ENCODE results near the gene MYT1.

Gene MYT1

DNA sequence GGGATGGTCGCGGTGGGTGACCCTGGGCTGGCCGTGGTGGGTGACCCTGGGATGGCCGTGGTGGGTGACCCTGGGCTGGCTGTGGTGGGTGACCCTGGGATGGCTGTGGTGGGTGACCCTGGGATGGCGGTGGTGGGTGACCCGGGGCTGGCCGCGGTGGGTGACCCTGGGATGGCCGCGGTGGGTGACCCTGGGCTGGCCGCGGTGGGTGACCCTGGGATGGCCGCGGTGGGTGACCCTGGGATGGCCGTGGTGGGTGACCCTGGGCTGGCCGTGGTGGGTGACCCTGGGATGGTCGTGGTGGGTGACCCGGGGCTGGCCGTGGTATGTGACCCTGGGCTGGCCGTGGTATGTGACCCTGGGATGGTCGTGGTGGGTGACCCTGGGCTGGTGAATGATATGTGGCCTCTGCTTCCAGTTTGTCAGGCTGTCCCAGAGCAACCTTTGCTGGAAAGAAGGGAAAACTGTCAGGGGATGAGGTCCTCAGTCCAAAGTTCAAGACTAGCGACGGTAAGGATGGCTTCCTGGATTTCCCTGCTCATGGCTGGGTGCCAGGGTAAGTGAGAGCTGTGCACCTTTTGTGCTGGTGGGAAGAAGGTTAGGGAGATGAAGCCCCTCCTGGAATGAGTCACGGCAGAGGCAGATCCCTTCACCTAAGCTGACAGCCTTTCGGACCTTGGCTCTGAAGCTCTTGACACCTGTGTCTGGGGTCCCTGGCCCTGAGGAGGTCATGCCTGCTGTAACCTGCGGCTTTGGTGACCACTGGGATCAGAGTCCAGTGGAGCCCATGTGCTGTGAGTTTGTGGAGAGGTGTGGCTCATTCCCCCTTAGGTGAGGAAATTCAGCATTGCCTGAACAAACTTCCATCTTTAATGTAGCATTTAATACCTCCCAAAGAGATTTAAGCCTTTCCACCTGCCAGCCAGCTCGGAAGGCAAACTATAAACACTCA lies 72.2 kb downstream of the MYT1 start:
- no peak overlapping the region for H3K27ac Mint-ChIP-seq
- peaks cover 5% of the 10 kb centered on the region for H3K4me1 Mint-ChIP-seq
- CTCF ChIA-PET, result no interaction called here
- H3K36me3 Mint-ChIP-seq, result no peaks in the 10 kb centered on the region
- DNase-seq, result no peak
- peaks cover 6% of the 10 kb centered on the region for H3K27me3 Mint-ChIP-seq
- H3K4me3 Mint-ChIP-seq, result no peak overlapping the region
- peaks cover 9% of the 10 kb centered on the region for H3K9me3 Mint-ChIP-seq

- no peaks in the 10 kb centered on the region for H3K36me3 Mint-ChIP-seq
- CTCF ChIA-PET, result interaction anchor here (0.5 kb wide), 1 partner anchor 18 kb away, joined by 3 read pairs; no protein-coding TSS in a partner anchor
Measured at GRCh38 chr20:64237316-64237715, 73.1 kb downstream of the MYT1 start.

GRCh38 chr20:64238115-64238825 lies 74.0 kb downstream of the MYT1 start:
- H3K27ac Mint-ChIP-seq, result no peak overlapping the region
- H3K4me3 Mint-ChIP-seq, result no peak overlapping the region
- peaks cover 9% of the 10 kb centered on the region for H3K9me3 Mint-ChIP-seq
- H3K27me3 Mint-ChIP-seq, result peaks cover 14% of the 10 kb centered on the region
- peaks cover 5% of the 10 kb centered on the region for H3K4me1 Mint-ChIP-seq
- no peak for DNase-seq
- CTCF ChIA-PET, result no interaction called here
- no peaks in the 10 kb centered on the region for H3K36me3 Mint-ChIP-seq

More at GRCh38 chr20:64237316-64237715, 73.1 kb downstream of the MYT1 start:
- no peak for DNase-seq
- no peak overlapping the region for H3K27ac Mint-ChIP-seq
- H3K27me3 Mint-ChIP-seq, result peaks cover 12% of the 10 kb centered on the region
- H3K4me1 Mint-ChIP-seq, result peaks cover 5% of the 10 kb centered on the region
- no peak overlapping the region for H3K4me3 Mint-ChIP-seq
- H3K9me3 Mint-ChIP-seq, result peaks cover 9% of the 10 kb centered on the region

DNA sequence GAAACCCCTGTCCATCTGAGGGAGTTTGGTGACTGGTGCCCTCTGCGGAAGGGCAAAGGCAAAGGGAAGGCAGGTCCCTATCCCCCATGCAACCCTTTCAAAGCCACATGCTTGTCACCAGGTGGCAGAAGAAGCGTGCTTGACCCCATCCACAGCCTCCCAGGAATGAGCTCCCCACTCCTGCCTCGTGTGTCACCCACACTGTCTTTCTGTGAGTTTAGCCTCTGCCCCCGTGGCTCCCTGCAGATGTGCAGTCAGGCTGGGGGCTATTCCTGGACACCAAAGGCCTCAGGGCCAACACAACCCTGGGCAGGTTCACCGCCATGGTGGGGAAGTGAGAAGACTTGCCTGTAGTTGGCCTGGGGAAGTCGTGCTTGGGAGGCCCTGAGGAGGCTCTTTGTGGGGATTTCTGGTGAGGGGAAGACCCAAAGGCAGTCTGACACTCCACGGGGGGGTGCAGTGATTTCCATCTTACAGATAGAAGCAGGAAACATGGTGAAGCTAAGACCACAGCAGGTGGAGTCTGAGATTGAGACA lies 74.7 kb downstream of the MYT1 start:
- H3K4me1 Mint-ChIP-seq, result no peaks in the 10 kb centered on the region
- H3K36me3 Mint-ChIP-seq, result no peaks in the 10 kb centered on the region
- DNase-seq, result no peak
- H3K4me3 Mint-ChIP-seq, result no peak overlapping the region
- peaks cover 20% of the 10 kb centered on the region for H3K27me3 Mint-ChIP-seq
- CTCF ChIA-PET, result no interaction called here
- H3K9me3 Mint-ChIP-seq, result peaks cover 2% of the 10 kb centered on the region
- H3K27ac Mint-ChIP-seq, result no peak overlapping the region

DNA sequence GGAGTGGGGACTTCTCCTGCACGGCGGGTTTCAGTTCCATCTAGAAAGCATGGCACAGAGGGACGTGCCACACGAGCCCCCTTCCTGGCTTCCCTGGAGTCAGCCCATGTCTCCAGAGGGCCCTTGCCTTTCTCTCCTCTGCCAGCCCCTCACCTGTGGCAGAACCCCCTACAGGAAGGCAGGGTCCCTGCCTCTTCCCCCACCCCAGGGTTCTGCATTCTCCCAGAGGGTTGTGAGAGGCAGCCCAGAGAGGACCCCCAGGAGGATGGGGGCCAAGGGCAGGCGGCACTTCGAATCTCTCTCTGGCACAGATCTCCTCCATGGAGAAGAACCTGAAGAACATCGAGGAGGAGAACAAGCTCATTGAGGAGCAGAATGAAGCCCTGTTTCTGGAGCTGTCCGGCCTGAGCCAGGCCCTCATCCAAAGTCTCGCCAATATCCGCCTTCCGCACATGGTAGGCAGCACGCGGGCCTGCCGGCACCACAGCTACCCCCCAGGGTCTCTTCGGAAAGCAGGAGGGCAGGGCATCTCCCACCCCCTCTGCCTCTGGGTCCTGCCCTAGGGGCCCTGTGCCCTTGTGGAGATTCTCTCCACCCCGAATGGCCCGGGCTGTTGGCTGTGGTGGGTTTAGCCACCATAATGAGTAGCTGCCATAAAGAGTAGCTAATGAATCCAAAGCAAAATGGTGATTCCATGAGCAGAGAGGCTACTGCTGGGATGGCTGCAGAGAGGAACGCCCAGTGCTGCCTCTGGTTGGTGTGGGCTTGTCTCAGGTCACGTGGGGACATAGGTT lies 75.4 kb downstream of the MYT1 start:
- H3K9me3 Mint-ChIP-seq, result no peaks in the 10 kb centered on the region
- no peaks in the 10 kb centered on the region for H3K36me3 Mint-ChIP-seq
- no peaks in the 10 kb centered on the region for H3K4me1 Mint-ChIP-seq
- H3K27me3 Mint-ChIP-seq, result peaks cover 27% of the 10 kb centered on the region
- no peak for DNase-seq
- H3K4me3 Mint-ChIP-seq, result no peak overlapping the region
- CTCF ChIA-PET, result no interaction called here
- H3K27ac Mint-ChIP-seq, result no peak overlapping the region

DNA sequence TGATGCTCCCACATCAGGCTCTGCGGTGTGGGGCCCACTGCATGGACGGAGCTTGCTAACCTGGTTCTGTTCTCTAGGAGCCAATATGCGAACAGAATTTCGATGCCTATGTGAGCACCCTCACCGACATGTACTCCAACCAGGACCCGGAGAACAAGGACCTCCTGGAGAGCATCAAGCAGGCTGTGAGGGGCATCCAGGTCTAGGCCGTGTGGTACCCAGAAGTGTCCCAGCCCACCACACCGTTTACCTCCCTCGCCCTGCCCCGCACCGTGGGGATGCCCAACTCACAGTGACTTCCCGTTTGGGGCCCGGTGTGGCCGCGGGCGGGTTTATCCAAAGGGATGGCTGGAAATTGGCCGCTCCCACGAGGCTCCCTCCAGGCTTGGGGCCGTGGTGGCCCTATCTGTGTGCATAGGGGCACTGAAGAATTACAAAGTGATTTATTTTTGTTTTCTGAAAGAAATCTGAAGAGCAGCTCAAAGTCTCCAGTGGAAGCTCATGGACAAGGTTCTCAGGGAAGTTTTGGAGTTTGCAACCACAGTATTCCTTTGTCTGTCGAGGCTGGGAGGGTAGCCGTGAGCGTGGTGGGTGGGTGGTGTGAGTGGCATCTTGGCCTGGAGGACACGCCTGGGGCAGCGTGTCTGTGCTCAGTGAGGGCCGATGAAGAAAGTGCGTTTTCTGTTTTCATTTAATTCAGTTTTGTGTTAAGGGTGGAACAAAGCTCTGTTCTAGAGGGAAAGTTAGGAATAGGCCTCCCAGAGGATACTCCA lies 76.2 kb downstream of the MYT1 start:
- Mint-ChIP-seq H3K36me3 (no peaks in the 10 kb centered on the region), H3K9me3 (no peaks in the 10 kb centered on the region), H3K27me3 (peaks cover 34% of the 10 kb centered on the region), H3K4me1 (no peaks in the 10 kb centered on the region), H3K4me3 (no peak overlapping the region), H3K27ac (no peak overlapping the region)
- DNase-seq, result no peak
- CTCF ChIA-PET, result no interaction called here

DNA sequence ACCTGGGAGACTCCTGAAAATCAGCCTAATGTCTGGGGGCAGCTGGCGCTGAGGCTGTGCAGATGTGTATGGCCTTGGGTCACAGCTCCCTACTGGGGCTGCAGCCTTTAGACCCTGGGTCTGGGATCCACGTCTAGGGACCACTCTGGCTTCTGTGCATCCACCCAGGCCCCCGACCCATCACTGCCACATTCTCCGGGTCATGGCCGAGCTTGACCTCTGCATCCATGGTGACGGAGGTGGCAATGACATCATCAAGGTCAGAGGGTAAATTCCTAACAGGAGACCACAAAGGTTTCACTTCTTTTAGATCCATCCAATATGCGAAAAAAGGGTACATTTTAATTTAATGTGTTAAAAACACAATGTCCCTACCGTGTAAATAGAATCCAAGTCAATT lies 76.8 kb downstream of the MYT1 start:
- Mint-ChIP-seq H3K27me3 (peaks cover 40% of the 10 kb centered on the region), H3K36me3 (no peaks in the 10 kb centered on the region), H3K4me3 (no peak overlapping the region), H3K4me1 (no peaks in the 10 kb centered on the region), H3K9me3 (no peaks in the 10 kb centered on the region), H3K27ac (no peak overlapping the region)
- DNase-seq, result no peak
- CTCF ChIA-PET, result no interaction called here

DNA sequence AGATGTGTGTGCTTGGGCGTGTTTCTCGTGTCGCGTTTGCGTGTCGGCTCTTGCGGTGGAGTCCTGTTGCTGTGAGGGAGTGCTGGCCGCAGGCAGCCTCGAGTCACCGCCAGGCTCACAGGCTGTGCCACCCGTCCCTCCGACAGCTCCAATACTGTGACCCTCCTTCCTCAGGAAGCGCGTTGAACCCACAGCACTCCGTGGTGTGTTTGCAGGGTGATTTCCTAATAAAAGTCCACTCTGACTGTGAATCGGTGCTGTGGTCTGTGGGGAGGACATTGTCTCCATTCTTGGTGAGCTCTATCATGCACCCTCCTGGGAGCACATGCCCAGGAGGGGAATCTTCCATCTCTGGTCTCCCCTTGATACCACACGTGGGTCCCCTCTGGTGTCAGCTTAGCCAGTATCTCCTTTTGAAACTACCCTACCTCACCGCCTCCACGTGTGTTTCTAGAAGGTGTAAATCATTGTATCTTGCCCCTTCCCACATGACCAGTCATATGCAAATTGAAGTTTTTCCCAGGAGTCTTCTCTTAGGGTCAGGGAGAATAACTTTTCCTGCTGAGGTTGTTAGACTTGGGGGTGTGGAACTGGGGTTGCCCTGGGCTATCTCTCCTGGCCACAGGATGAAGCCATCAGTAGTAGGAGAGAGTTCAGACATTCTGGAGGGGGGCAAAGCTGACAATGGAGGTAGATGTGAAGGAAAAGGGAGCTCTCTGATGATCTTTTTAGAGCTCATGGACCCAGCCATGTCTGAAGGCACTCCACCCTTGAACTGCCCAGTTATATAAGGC lies 77.9 kb downstream of the MYT1 start:
- Mint-ChIP-seq H3K27ac (no peak overlapping the region), H3K36me3 (no peaks in the 10 kb centered on the region), H3K4me3 (no peak overlapping the region), H3K4me1 (no peaks in the 10 kb centered on the region), H3K9me3 (no peaks in the 10 kb centered on the region), H3K27me3 (peaks cover 49% of the 10 kb centered on the region)
- CTCF ChIA-PET, result no interaction called here
- no peak for DNase-seq

DNA sequence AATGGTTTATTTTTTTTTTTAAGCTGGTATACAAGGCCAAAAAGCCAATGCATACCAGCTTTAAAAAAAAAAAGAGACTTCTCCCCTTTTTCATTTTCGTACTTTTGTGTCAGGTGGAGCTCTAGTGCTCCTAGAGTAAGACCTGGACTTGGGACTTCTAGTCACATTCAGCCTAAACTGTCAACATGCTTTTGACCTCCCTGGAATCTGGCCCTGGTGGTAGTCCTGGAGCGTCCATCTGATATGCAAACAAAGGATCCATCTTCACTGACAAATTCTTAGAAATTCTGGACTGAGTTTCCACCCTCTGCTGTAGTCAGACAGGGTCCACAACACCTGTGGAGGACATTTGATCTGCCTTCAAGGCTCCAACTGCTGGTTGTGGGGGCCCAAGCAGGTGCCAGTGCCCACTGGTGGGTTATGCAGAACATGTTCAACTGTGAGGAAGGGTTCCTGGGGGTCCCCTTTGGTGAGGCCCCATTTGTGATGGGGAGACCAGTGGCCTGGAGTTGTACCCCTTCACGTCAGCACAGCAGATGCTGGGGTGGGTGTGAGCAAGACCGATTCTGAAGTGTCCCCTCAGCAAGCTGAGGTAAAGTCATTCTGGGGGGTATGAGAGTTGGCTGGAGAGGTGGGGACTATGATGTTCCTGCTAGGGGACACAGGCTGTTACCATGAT lies 78.7 kb downstream of the MYT1 start:
- peak; percentile 16 for DNase-seq
- CTCF ChIA-PET, result no interaction called here
- Mint-ChIP-seq H3K4me1 (no peaks in the 10 kb centered on the region), H3K36me3 (no peaks in the 10 kb centered on the region), H3K27me3 (peaks cover 54% of the 10 kb centered on the region), H3K9me3 (no peaks in the 10 kb centered on the region), H3K27ac (no peak overlapping the region), H3K4me3 (no peak overlapping the region)

GRCh38 chr20:64244281-64244805 lies 80.1 kb downstream of the MYT1 start:
- H3K27me3 Mint-ChIP-seq, result peaks cover 64% of the 10 kb centered on the region

DNA sequence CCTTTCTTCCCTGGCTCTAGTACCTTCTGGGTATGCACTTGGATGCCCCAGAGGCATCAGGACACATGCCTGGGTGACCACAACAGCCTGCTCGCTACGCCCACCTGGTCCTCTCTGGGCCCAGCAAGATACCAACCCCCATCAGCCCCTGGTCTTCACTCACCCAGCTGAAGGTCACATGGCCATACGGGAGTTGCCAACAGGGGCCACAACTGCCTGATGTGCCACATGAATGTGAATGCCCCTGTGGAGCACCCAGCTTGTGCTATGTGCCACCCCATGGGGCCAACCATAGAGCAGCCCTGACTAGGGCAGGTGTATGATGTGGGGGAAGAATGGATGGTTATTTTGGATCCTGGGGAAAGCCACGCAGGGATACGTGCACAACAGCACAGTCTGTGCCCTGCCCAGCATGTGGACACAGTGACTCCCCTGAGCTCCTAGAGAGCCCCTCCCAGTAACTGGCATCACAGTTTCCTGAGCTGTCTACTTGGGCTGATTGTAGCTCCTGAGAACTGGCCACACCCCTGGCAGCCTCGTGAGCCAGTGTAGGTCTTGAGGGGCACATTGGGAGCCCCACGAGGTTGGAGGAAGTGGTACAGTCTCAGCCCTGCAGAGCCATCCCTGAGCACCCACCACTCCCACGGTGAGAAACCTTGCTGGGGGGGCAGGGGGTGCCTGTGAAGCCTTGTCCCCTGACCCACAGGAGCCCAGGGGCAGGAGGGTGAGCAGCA lies 80.8 kb downstream of the MYT1 start:
- no peak overlapping the region for H3K27ac Mint-ChIP-seq
- H3K4me3 Mint-ChIP-seq, result no peak overlapping the region
- peak; percentile 21 for DNase-seq
- CTCF ChIA-PET, result interaction anchor here (1.1 kb wide), 1 partner anchor 41 kb away, joined by 3 read pairs; no protein-coding TSS in a partner anchor
- H3K4me1 Mint-ChIP-seq, result no peaks in the 10 kb centered on the region
- H3K36me3 Mint-ChIP-seq, result no peaks in the 10 kb centered on the region
- H3K27me3 Mint-ChIP-seq, result peaks cover 66% of the 10 kb centered on the region
- H3K9me3 Mint-ChIP-seq, result no peaks in the 10 kb centered on the region

More at GRCh38 chr20:64244281-64244805, 80.1 kb downstream of the MYT1 start:
- Mint-ChIP-seq H3K4me3 (no peak overlapping the region), H3K4me1 (no peaks in the 10 kb centered on the region), H3K36me3 (no peaks in the 10 kb centered on the region), H3K27ac (no peak overlapping the region), H3K9me3 (no peaks in the 10 kb centered on the region)
- DNase-seq, result peak; percentile 9
- CTCF ChIA-PET, result no interaction called here
